Esophagus muscularis mucosa (tissue), 4 donors: ENCODE data around the gene FTO. TPM values are rescaled to one million over a fixed set of nuclear protein-coding genes. Genes with fewer than 3 reads are reported as not detected.

ENCODE experiments used
- DNase-seq: peaks from one replicate; pipeline ENCODE4 v3.0.0-alpha.2; 2017; ENCODE audit errors: extremely low spot score
- H3K27ac ChIP-seq, 4 donors: fragments of 200-600 bp; sonication (generic); replicated peaks in 1 of 4; 1 replicate in 3 of 4; 2 replicates in 1 of 4; pipeline ENCODE4 v1.5.1; 2016 to 2019; ENCODE audit warnings: mild to moderate bottlenecking in 1 of 4
- H3K27me3 ChIP-seq, 4 donors: fragments of 200-600 bp; sonication (generic); one replicate each; pipeline versions ENCODE4 v1.5.1 to v1.6.0; 2016 to 2019
- H3K36me3 ChIP-seq, 4 donors: fragments of 200-600 bp; sonication (generic); one replicate each; pipeline ENCODE4 v1.5.1; 2016 to 2019
- H3K4me1 ChIP-seq, 4 donors: fragments of 200-600 bp; sonication (generic); one replicate each; pipeline ENCODE4 v1.5.1; 2016 to 2019
- H3K4me3 ChIP-seq, 4 donors: fragments of 200-600 bp; sonication (generic); 1 replicate in 2 of 4; 2 replicates in 2 of 4; pipeline ENCODE4 v1.5.1; 2016 to 2019; ENCODE audit warnings: mild to moderate bottlenecking in 4 of 4, moderate library complexity in 1 of 4
- H3K9me3 ChIP-seq, 4 donors: fragments of 200-600 bp; sonication (generic); 1 replicate in 3 of 4; 2 replicates in 1 of 4; pipeline ENCODE4 v1.5.1; 2016 to 2019
- EP300 ChIP-seq: sonication (generic); formaldehyde crosslinking; IDR thresholded peaks from one replicate; pipeline ENCODE4 v1.6.1; 2017; ENCODE audit warnings: antibody characterized with exemption
- POLR2A ChIP-seq: fragments of 450-650 bp; IDR thresholded peaks from one replicate; pipeline ENCODE4 v1.6.1; 2017; ENCODE audit warnings: antibody characterized with exemption, moderate library complexity, mild to moderate bottlenecking, low read depth
- POLR2AphosphoS5 ChIP-seq, 2 donors: sonication (generic); formaldehyde crosslinking; IDR thresholded peaks; one replicate each; pipeline ENCODE4 v1.6.1; 2017; ENCODE audit warnings: antibody characterized with exemption in 2 of 2
- WGBS: methylation state at CpG from one replicate; pipeline ENCODE4 v1.1.5; 2018; 5-methylcytosine and 5-hydroxymethylcytosine counted together
- intact Hi-C: fragments of 100-400 bp; cut with DNase I; formaldehyde crosslinking; loops from one replicate; pipeline ENCODE4 v1.15.1; 2023
- total RNA-seq, 4 donors: library from RNA; depleted of rRNA; stranded (reverse); fragments of >200 nt; gene quantifications; one replicate each; pipeline versions ENCODE4 v1.1.0 to v1.2.1, GENCODE V29; 2016
- TF ChIP-seq, protein P1 (sequence below), 3 experiments: fragments of 200-600 bp in 2 of 3; fragments of 450-650 bp in 1 of 3; sonication (generic) in 2 of 3; IDR thresholded peaks; one replicate each; pipeline ENCODE4 v1.5.1; 2017 to 2019; ENCODE audit warnings: antibody characterized with exemption in 3 of 3, mild to moderate bottlenecking in 2 of 3, moderate library complexity in 1 of 3

The FTO gene
- total RNA-seq, 4 donors from 2014 or later: 101 to 121 (median 112) TPM

DNA sequence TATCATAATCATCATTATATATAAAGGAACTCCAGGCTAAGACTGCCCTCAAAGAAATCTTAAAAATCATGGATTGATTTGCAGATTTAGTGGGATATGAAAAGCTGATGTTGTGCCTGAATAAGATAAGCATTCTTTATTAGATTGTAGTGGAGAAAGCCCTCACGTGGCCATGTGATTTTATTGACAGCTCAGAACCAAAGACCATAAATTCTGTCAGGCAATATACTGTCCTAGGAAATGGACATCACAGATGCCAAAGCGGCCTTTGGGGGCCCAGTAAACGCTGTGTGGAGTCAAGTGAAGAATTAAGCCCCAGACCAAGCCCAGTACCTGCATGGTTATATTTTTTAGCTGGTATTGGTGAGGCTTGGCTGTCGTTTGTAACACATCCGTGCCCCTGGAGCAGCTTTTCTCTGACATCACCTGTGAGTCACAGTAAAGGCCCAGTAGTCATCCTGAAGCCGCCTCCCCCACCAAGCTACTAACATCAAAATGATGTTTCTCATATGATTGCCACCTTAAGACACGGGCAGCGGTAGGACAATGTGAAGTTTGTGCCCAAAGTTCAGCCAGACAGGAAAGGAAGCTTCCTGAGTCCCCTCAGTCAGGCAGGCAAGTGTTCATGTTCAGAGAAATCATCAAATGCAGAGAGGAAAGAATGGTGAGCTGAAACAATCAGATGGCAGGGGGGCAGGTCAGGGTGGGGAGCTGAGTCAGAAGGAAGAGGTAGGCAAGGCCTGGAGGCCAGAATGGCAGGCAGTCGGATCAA lies 373.3 kb downstream of the FTO start:
- no peak for DNase-seq
- no peaks in the 10 kb centered on the region for H3K4me1 ChIP-seq
- no peaks in the 10 kb centered on the region for H3K36me3 ChIP-seq
- TF ChIP-seq EP300 (no peak), POLR2AphosphoS5 (IDR thresholded peaks at IDR 0.05) (no peak), POLR2A (no peak)
- TF ChIP-seq, protein P1, sequence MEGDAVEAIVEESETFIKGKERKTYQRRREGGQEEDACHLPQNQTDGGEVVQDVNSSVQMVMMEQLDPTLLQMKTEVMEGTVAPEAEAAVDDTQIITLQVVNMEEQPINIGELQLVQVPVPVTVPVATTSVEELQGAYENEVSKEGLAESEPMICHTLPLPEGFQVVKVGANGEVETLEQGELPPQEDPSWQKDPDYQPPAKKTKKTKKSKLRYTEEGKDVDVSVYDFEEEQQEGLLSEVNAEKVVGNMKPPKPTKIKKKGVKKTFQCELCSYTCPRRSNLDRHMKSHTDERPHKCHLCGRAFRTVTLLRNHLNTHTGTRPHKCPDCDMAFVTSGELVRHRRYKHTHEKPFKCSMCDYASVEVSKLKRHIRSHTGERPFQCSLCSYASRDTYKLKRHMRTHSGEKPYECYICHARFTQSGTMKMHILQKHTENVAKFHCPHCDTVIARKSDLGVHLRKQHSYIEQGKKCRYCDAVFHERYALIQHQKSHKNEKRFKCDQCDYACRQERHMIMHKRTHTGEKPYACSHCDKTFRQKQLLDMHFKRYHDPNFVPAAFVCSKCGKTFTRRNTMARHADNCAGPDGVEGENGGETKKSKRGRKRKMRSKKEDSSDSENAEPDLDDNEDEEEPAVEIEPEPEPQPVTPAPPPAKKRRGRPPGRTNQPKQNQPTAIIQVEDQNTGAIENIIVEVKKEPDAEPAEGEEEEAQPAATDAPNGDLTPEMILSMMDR (IDR thresholded peaks at IDR 0.05): no peak
- no peak overlapping the region for H3K4me3 ChIP-seq
- no peaks in the 10 kb centered on the region for H3K27me3 ChIP-seq
- 86% methylated on average over 9 of the region's 9 CpGs for WGBS
- H3K27ac ChIP-seq: no peak overlapping the region
- intact Hi-C loops: no loop called here
- no peaks in the 10 kb centered on the region for H3K9me3 ChIP-seq

DNA sequence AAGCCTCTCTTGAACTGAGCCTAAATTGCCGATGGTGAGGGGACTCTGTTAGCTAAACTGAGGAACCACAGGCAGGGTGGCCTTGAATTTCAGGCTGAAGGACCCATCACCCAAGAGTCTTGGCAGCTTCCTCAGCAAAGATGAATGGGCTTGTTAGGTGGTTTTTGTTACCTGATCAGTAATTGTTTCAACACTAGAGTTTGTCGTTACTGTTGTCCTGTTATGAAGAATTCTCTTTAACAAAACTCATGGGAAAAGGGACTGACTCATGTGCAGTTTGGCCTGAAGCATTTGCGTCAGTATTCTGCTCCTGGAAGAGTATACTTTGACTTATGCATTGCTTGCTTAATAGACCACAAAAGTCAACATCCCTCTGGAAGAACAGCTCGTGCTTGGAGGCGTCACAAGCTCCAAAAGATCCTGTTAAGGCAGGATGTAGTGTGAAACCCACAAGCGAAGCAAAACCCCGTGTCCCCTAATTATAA lies 376.6 kb downstream of the FTO start:
- no peaks in the 10 kb centered on the region for H3K9me3 ChIP-seq
- WGBS: 95% methylated on average over 7 of the region's 7 CpGs
- TF ChIP-seq, protein P1 (IDR thresholded peaks at IDR 0.05): no peak
- TF ChIP-seq POLR2AphosphoS5 (IDR thresholded peaks at IDR 0.05): no peak
- TF ChIP-seq EP300: no peak
- TF ChIP-seq POLR2A: no peak
- H3K4me3 ChIP-seq: no peak overlapping the region
- intact Hi-C loops: no loop called here
- no peaks in the 10 kb centered on the region for H3K27me3 ChIP-seq
- no peak overlapping the region for H3K27ac ChIP-seq
- H3K36me3 ChIP-seq: no peaks in the 10 kb centered on the region
- DNase-seq: no peak
- H3K4me1 ChIP-seq: no peaks in the 10 kb centered on the region

DNA sequence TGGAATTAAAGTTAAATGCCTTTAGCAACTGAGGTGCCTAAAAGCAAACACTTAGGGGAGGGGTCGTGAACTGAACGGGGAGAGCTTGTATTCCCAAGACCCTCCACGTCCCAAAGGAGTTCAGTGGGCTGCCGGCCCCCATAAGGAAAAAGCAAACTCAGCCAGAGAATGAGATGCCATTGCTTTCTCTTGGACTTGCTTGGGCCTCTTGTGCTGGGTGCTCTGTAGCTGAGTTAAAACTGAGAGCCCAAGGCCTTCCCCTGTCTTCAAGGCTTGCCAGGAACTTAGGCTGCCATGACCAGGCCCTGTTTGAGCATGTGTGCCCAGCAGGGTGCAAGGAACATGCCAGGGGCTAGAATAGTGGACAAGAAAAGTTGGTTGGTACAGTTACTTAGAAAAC lies 382.8 kb downstream of the FTO start:
- TF ChIP-seq POLR2AphosphoS5 (IDR thresholded peaks at IDR 0.05): no peak

DNA sequence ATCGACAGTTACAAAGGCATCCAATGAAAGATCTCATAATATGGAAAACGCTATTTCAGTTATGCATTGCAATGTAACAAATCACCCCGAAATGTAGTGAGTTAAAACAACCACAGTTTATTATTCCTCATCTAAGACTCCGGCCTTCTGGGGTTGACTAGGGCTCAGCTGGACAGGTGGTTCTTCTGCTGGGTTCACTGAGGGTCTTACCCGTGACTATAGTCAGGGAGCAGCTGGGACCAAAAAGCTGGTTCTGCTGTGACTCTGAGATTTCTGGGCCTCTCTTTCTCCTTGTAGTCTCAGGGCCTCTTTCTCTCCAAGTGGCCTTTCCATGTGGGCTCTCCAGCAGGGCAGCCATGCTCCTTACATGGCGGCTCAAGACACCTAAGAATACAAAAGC lies 386.6 kb downstream of the FTO start:
- Histone ChIP-seq H3K9me3 (peaks cover 0 to 3% (median 0%) of the 10 kb centered on the region in 4 donors), H3K4me1 (no peaks in the 10 kb centered on the region), H3K27me3 (no peaks in the 10 kb centered on the region), H3K4me3 (no peak overlapping the region), H3K36me3 (no peaks in the 10 kb centered on the region), H3K27ac (no peak overlapping the region)
- WGBS: over 99% methylated on average over 6 of the region's 6 CpGs
- TF ChIP-seq, protein P1 (IDR thresholded peaks at IDR 0.05): no peak
- TF ChIP-seq POLR2AphosphoS5 (IDR thresholded peaks at IDR 0.05) (no peak), POLR2A (no peak), EP300 (no peak)
- intact Hi-C loops: no loop called here
- no peak for DNase-seq

More for the DNA sequence above, 382.8 kb downstream of the FTO start:
- H3K27ac ChIP-seq: no peak overlapping the region
- H3K4me1 ChIP-seq: no peaks in the 10 kb centered on the region
- no peak overlapping the region for H3K4me3 ChIP-seq
- intact Hi-C loops: no loop called here
- WGBS: 85% methylated on average over 4 of the region's 4 CpGs
- DNase-seq: no peak
- no peaks in the 10 kb centered on the region for H3K27me3 ChIP-seq
- H3K36me3 ChIP-seq: no peaks in the 10 kb centered on the region
- H3K9me3 ChIP-seq: no peaks in the 10 kb centered on the region

DNA sequence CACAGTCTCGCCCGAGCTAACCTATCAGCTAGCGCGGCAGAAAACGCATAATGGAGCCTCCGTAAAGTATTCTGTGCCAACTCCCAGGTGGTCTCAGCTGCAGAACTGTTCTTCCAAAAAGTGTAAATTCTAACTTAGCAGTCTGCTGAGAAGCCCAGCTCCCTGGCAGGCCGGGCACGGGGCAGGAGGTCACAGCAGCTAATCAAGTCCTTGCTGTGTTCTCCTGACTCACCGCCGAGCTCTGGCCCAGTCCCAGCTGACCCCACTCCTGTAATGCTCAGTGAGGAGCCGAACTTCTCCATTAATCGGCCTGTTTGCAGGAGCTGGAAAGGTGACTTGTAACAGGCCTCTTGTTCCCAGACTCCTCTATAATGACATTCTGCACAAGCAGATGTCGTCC lies 389.3 kb downstream of the FTO start:
- intact Hi-C loops: no loop called here
- H3K9me3 ChIP-seq: peaks cover 0 to 9% (median 2%) of the 10 kb centered on the region in 4 donors
- no peak overlapping the region for H3K27ac ChIP-seq
- H3K36me3 ChIP-seq: no peaks in the 10 kb centered on the region
- H3K27me3 ChIP-seq: no peaks in the 10 kb centered on the region
- TF ChIP-seq, protein P1 (IDR thresholded peaks at IDR 0.05): no peak
- TF ChIP-seq POLR2A (no peak), POLR2AphosphoS5 (IDR thresholded peaks at IDR 0.05) (no peak), EP300 (no peak)
- no peak for DNase-seq
- no peak overlapping the region for H3K4me3 ChIP-seq
- no peaks in the 10 kb centered on the region for H3K4me1 ChIP-seq
- 90% methylated on average over 13 of the region's 13 CpGs for WGBS
